Measurements from ENCODE around the gene APC2. TPM values are rescaled to one million over a fixed set of nuclear protein-coding genes. Genes with fewer than 3 reads are reported as not detected.

APC2 gene
- total RNA-seq, 2 experiments from 2014 or later = 0.57 to 5.5 TPM

GRCh38 chr19:1410136-1410786 lies 39.7 kb upstream of the APC2 start:
- peak overlapping the region; percentile 99 for H3K4me2 ChIP-seq (ENCODE audit: low read length)
- H3K4me1 ChIP-seq (ENCODE audit: insufficient read depth, low read length, poor library complexity, severe bottlenecking) = peaks cover 21% of the 10 kb centered on the region
- ChIA-PET POLR2A (no interaction called here), CTCF (ENCODE audit: unreplicated experiment) (interaction anchor here (0.6 kb wide), 1 partner anchor 152 kb away, joined by 4 read pairs; no protein-coding TSS in a partner anchor)
- no peak overlapping the region for H3K27ac ChIP-seq (ENCODE audit: low read depth, low read length, poor library complexity, severe bottlenecking)
- no peaks in the 10 kb centered on the region for H3K9me3 ChIP-seq (ENCODE audit: low read length)
- intact Hi-C loops (cut with micrococcal nuclease; ENCODE audit: unreplicated experiment) = no loop called here
- no TSS peak for BruUV-seq (replicated peaks)
- peaks cover 67% of the 10 kb centered on the region for H3K36me3 ChIP-seq (ENCODE audit: insufficient read depth, low read length)
- H4K20me1 ChIP-seq (ENCODE audit: insufficient read depth, low read length) = peaks cover 27% of the 10 kb centered on the region
- peaks cover 76% of the 10 kb centered on the region for H3K79me2 ChIP-seq (ENCODE audit: insufficient read depth, low read depth, low read length)
- H3K4me3 ChIP-seq (ENCODE audit: low read depth, low read length, poor library complexity, severe bottlenecking) = peak overlapping the region; percentile 100
- H3K9me2 ChIP-seq (ENCODE audit: insufficient read depth, low read length) = no peaks in the 10 kb centered on the region
- H2AFZ ChIP-seq (ENCODE audit: low read length) = no peak overlapping the region
- no peak for TF ChIP-seq CTCF (conservative IDR thresholded peaks at IDR 0.05; ENCODE audit: low read length)
- TF ChIP-seq EZH2phosphoT487 (IDR thresholded peaks at IDR 0.05; ENCODE audit: borderline replicate concordance, low read depth, low read length) = no peak
- no peak for DNase-seq (ENCODE audit: low spot score)

- H3K27ac ChIP-seq (ENCODE audit: low read depth, low read length, poor library complexity, severe bottlenecking) = no peak overlapping the region
- no peaks in the 10 kb centered on the region for H3K9me2 ChIP-seq (ENCODE audit: insufficient read depth, low read length)
- H3K36me3 ChIP-seq (ENCODE audit: insufficient read depth, low read length) = peaks cover 73% of the 10 kb centered on the region
- H2AFZ ChIP-seq (ENCODE audit: low read length) = no peak overlapping the region
- TF ChIP-seq EZH2phosphoT487 (IDR thresholded peaks at IDR 0.05; ENCODE audit: borderline replicate concordance, low read depth, low read length) (no peak), CTCF (conservative IDR thresholded peaks at IDR 0.05; ENCODE audit: low read length) (no peak)
- BruUV-seq (replicated peaks) = no TSS peak
- intact Hi-C loops (cut with micrococcal nuclease; ENCODE audit: unreplicated experiment) = no loop called here
- ChIA-PET POLR2A (no interaction called here), CTCF (ENCODE audit: unreplicated experiment) (no interaction called here)
- H3K4me1 ChIP-seq (ENCODE audit: insufficient read depth, low read length, poor library complexity, severe bottlenecking) = peaks cover 21% of the 10 kb centered on the region
- H4K20me1 ChIP-seq (ENCODE audit: insufficient read depth, low read length) = peaks cover 32% of the 10 kb centered on the region
- peaks cover 81% of the 10 kb centered on the region for H3K79me2 ChIP-seq (ENCODE audit: insufficient read depth, low read depth, low read length)
- H3K9me3 ChIP-seq (ENCODE audit: low read length) = no peaks in the 10 kb centered on the region
- no peak for DNase-seq (ENCODE audit: low spot score)
- H3K4me2 ChIP-seq (ENCODE audit: low read length) = peak overlapping the region; percentile 99
- no peak overlapping the region for H3K4me3 ChIP-seq (ENCODE audit: low read depth, low read length, poor library complexity, severe bottlenecking)
Observed at GRCh38 chr19:1410789-1411188, 39.1 kb upstream of the APC2 start.
